SU-DHL-6 (cell line): ENCODE results near the gene RUBCN.

Experiments
- EZH2phosphoT487 ChIP-seq: fragments of 200-600 bp; sonication (generic), shearing (Covaris generic); conservative IDR thresholded peaks from 2 replicates; pipeline ENCODE4 v1.6.1; 2018; ENCODE audit warnings: mild to moderate bottlenecking, antibody characterized with exemption, low read length, moderate library complexity, mixed read lengths
- TF ChIP-seq, protein P1 (sequence below): fragments of 200-600 bp; sonication (generic); IDR thresholded peaks from one replicate; pipeline ENCODE4 v1.5.1; 2017; ENCODE audit warnings: antibody characterized with exemption, mild to moderate bottlenecking, low read length, moderate library complexity; ENCODE audit not compliant: insufficient read depth, poor library complexity, severe bottlenecking

DNA sequence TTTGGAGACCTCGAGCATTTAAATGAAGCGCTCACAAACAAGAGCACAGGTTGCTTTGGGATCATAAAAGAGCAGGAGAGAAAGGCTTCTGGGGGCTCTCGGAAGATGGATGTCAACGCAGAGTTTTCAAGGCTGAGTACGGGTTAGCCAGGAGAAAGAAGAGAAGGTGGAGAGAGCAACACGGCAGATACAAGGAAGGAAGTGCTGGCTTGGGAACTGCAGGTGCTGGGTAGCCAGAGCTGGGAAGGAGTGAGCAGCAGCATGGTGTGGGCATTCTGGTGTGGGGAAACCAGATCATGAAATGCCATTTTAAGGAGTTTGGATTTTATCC, 580 bp upstream of the RUBCN start:
- TF ChIP-seq, protein P1, sequence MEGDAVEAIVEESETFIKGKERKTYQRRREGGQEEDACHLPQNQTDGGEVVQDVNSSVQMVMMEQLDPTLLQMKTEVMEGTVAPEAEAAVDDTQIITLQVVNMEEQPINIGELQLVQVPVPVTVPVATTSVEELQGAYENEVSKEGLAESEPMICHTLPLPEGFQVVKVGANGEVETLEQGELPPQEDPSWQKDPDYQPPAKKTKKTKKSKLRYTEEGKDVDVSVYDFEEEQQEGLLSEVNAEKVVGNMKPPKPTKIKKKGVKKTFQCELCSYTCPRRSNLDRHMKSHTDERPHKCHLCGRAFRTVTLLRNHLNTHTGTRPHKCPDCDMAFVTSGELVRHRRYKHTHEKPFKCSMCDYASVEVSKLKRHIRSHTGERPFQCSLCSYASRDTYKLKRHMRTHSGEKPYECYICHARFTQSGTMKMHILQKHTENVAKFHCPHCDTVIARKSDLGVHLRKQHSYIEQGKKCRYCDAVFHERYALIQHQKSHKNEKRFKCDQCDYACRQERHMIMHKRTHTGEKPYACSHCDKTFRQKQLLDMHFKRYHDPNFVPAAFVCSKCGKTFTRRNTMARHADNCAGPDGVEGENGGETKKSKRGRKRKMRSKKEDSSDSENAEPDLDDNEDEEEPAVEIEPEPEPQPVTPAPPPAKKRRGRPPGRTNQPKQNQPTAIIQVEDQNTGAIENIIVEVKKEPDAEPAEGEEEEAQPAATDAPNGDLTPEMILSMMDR: no peak
- TF ChIP-seq EZH2phosphoT487: no peak
